ENCODE results near the gene PPP1R14C. TPM values are rescaled to one million over a fixed set of nuclear protein-coding genes. Genes with fewer than 3 reads are reported as not detected.

PPP1R14C gene
- total and polyA plus RNA-seq, 2 donors (not counting 3 experiments of a cell fraction or from before 2014, with no cell fraction given) = not detected

GRCh38 chr6:150258381-150258780 is 115.5 kb downstream of the PPP1R14C start:
- no peak overlapping the region for H2AFZ ChIP-seq (ENCODE audit: low read depth, low read length)
- no peak overlapping the region for H3K27ac ChIP-seq (ENCODE audit: insufficient read depth, low read depth, low read length)
- H3K36me3 ChIP-seq (ENCODE audit: control insufficient read depth in 2 of 2, extremely low read depth in 1 of 2, insufficient read depth in 2 of 2, low read length in 2 of 2) = no peaks in the 10 kb centered on the region
- CTCF ChIA-PET = interaction anchor here (0.8 to 0.9 kb wide), 2 partner anchors 108 to 177 kb away, joined by 3 read pairs; no protein-coding TSS in a partner anchor
- H3K9ac ChIP-seq (replicated peaks; ENCODE audit: extremely low read depth, insufficient read depth, low read length) = no peak overlapping the region
- BruUV-seq (replicated peaks) = no TSS peak
- no peaks in the 10 kb centered on the region for H4K20me1 ChIP-seq (replicated peaks; ENCODE audit: control insufficient read depth, extremely low read depth, insufficient read depth, low read length)
- H3K9me3 ChIP-seq (replicated peaks; ENCODE audit: control insufficient read depth, insufficient read depth, low read length) = no peaks in the 10 kb centered on the region
- dilution Hi-C loops (cut with MboI; ENCODE audit: extremely low pct_ligation_motif_present, low sequenced_read_pairs) = no loop called here
- H3K4me3 ChIP-seq (replicated peaks in 1 of 3; ENCODE audit: insufficient read depth in 1 of 3, low read depth in 1 of 3, low read length in 3 of 3) = no peak overlapping the region
- no peak for DNase-seq (ENCODE audit: low read depth, low spot score)
- intact Hi-C loops (cut with micrococcal nuclease) = no loop called here
- POLR2A ChIA-PET = interaction anchor here (0.6 kb wide), 1 partner anchor 462 kb away, joined by 4 read pairs; no protein-coding TSS in a partner anchor
- no peaks in the 10 kb centered on the region for H3K4me1 ChIP-seq (ENCODE audit: control insufficient read depth, extremely low read depth, insufficient read depth, low read length)
- TF ChIP-seq FOS (IDR thresholded peaks at IDR 0.05; ENCODE audit: borderline replicate concordance, insufficient read depth, low read length) (no peak), POLR2AphosphoS5 (IDR thresholded peaks at IDR 0.05; ENCODE audit: insufficient read depth, low read depth, low read length) (no peak), MYC (IDR thresholded peaks at IDR 0.05; ENCODE audit: low read depth, low read length) (no peak), GATA2 (IDR thresholded peaks at IDR 0.05; ENCODE audit: insufficient read depth, insufficient read length, low read depth, low read length) (no peak), JUN (IDR thresholded peaks at IDR 0.05; ENCODE audit: borderline replicate concordance, insufficient read depth, insufficient read length, low read depth) (no peak), POLR2A (IDR thresholded peaks at IDR 0.05; ENCODE audit: low read depth, low read length) (no peak), CTCF (IDR thresholded peaks at IDR 0.05; ENCODE audit: extremely low read depth in 1 of 2, insufficient read depth in 1 of 2, low read depth in 1 of 2, low read length in 2 of 2) (no peak), EZH2 (IDR thresholded peaks at IDR 0.05; ENCODE audit: borderline replicate concordance, low read depth, low read length, severe bottlenecking) (no peak), MAX (IDR thresholded peaks at IDR 0.05; ENCODE audit: insufficient read depth, insufficient read length) (no peak)
- H3K27me3 ChIP-seq (ENCODE audit: control insufficient read depth in 2 of 2, insufficient read depth in 2 of 2, low read length in 2 of 2) = no peaks in the 10 kb centered on the region
- no peak overlapping the region for H3K4me2 ChIP-seq (ENCODE audit: insufficient read depth, low read length)
- no peaks in the 10 kb centered on the region for H3K9me1 ChIP-seq (replicated peaks; ENCODE audit: control insufficient read depth, extremely low read depth, insufficient read depth, low read length)
- H3K79me2 ChIP-seq (ENCODE audit: control insufficient read depth, insufficient read depth, low read length) = no peaks in the 10 kb centered on the region
- FAIRE-seq = no peak

Data from endothelial cell of umbilical vein (primary cell).